Measurements from ENCODE around the gene LRRC46.

DNA sequence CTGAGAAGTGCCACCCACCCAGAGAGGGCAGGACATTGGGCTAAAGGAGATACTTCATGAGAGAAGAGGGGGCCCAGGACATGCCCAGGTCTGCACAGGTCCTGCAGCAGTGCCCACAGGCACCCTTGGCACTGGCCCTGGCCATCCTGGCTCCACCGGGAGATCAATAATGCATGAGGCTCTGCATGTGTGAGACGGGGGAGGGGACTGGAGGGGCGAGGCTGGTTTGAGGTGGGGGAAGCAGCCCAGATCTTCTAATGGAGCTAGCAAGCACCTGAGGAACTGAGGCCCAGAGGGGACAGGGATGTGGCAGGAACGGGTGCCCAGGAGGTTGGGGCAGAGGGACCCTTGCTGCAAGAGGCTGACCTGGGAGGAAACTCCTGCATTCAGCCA lies 10.4 kb upstream of the LRRC46 start:
- TF ChIP-seq, protein P1, sequence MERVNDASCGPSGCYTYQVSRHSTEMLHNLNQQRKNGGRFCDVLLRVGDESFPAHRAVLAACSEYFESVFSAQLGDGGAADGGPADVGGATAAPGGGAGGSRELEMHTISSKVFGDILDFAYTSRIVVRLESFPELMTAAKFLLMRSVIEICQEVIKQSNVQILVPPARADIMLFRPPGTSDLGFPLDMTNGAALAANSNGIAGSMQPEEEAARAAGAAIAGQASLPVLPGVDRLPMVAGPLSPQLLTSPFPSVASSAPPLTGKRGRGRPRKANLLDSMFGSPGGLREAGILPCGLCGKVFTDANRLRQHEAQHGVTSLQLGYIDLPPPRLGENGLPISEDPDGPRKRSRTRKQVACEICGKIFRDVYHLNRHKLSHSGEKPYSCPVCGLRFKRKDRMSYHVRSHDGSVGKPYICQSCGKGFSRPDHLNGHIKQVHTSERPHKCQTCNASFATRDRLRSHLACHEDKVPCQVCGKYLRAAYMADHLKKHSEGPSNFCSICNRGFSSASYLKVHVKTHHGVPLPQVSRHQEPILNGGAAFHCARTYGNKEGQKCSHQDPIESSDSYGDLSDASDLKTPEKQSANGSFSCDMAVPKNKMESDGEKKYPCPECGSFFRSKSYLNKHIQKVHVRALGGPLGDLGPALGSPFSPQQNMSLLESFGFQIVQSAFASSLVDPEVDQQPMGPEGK (CRISPR knock-in tag; IDR thresholded peaks at IDR 0.05; ENCODE audit: borderline replicate concordance): no peak
- no peak for TF ChIP-seq ISL1 (CRISPR knock-in tag; IDR thresholded peaks at IDR 0.05)
- no peak for TF ChIP-seq ZFP3 (CRISPR knock-in tag; IDR thresholded peaks at IDR 0.05)
- TF ChIP-seq ZFP30 (CRISPR knock-in tag; IDR thresholded peaks at IDR 0.05): no peak
- no peak for TF ChIP-seq ZNF70 (CRISPR knock-in tag; IDR thresholded peaks at IDR 0.05)
- no peak for TF ChIP-seq ESRRG (CRISPR knock-in tag; IDR thresholded peaks at IDR 0.05)
- TF ChIP-seq, protein P2, sequence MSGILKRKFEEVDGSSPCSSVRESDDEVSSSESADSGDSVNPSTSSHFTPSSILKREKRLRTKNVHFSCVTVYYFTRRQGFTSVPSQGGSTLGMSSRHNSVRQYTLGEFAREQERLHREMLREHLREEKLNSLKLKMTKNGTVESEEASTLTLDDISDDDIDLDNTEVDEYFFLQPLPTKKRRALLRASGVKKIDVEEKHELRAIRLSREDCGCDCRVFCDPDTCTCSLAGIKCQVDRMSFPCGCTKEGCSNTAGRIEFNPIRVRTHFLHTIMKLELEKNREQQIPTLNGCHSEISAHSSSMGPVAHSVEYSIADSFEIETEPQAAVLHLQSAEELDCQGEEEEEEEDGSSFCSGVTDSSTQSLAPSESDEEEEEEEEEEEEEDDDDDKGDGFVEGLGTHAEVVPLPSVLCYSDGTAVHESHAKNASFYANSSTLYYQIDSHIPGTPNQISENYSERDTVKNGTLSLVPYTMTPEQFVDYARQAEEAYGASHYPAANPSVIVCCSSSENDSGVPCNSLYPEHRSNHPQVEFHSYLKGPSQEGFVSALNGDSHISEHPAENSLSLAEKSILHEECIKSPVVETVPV (CRISPR knock-in tag; IDR thresholded peaks at IDR 0.05): no peak
